ENCODE results near the gene BGN.

- no peak for TF ChIP-seq CTCF (IDR thresholded peaks at IDR 0.05)
- no peak for TF ChIP-seq POLR2AphosphoS5 (IDR thresholded peaks at IDR 0.05)
- no peak for TF ChIP-seq POLR2A (IDR thresholded peaks at IDR 0.05)
These were observed 577 bp downstream of the BGN start for GRCh38 chrX:153495362-153495751.

Measured in stomach (tissue), 4 donors.